Uterus (tissue), 2 donors: ENCODE results near the gene GM2A.

Experiments
- CTCF ChIP-seq, 4 experiments: fragments of 200-600 bp in 2 of 4; fragments of 450-650 bp in 2 of 4; sonication (generic) in 2 of 4; IDR thresholded peaks; one replicate each; pipeline ENCODE4 v1.5.1; 2016 to 2019; ENCODE audit warnings: antibody characterized with exemption in 4 of 4, mild to moderate bottlenecking in 2 of 4, moderate library complexity in 1 of 4
- POLR2A ChIP-seq, 2 donors: fragments of 450-650 bp; IDR thresholded peaks; one replicate each; pipeline ENCODE4 v1.6.1; 2016; ENCODE audit warnings: antibody characterized with exemption in 2 of 2, mild to moderate bottlenecking in 1 of 2, moderate library complexity in 1 of 2

GRCh38 chr5:151212406-151212798, 40.6 kb upstream of the GM2A start:
- TF ChIP-seq POLR2A (IDR thresholded peaks at IDR 0.05), result no peak
- TF ChIP-seq CTCF (IDR thresholded peaks at IDR 0.05), result no peak
